GM19397 (cell line): Measurements from ENCODE around the gene HTRA1.

ENCODE experiments used
- ATAC-seq: cut with Tn5 transposase; IDR thresholded peaks from one replicate; pipeline ENCODE4 v1.9.1; 2021; ENCODE audit warnings: mild to moderate bottlenecking, moderate library complexity; ENCODE audit not compliant: unreplicated experiment

The HTRA1 gene

GRCh38 chr10:122514045-122514840 lies 52.9 kb downstream of the HTRA1 start:
- ATAC-seq, result no peak

GRCh38 chr10:122515022-122515424 lies 53.7 kb downstream of the HTRA1 start:
- ATAC-seq, result no peak

- ATAC-seq, result no peak
These were observed 54.4 kb downstream of the HTRA1 start for GRCh38 chr10:122515588-122516231.

GRCh38 chr10:122516734-122517133 lies 55.4 kb downstream of the HTRA1 start:
- no peak for ATAC-seq

GRCh38 chr10:122519144-122519543 lies 57.8 kb downstream of the HTRA1 start:
- no peak for ATAC-seq

GRCh38 chr10:122519873-122520272 lies 58.5 kb downstream of the HTRA1 start:
- no peak for ATAC-seq

- no peak for ATAC-seq
These were observed 59.7 kb downstream of the HTRA1 start for GRCh38 chr10:122521011-122521410.

- ATAC-seq, result no peak
These were observed 63.5 kb downstream of the HTRA1 start for GRCh38 chr10:122524811-122525210.

GRCh38 chr10:122525788-122526187 lies 64.4 kb downstream of the HTRA1 start:
- ATAC-seq, result no peak

GRCh38 chr10:122526892-122527291 lies 65.5 kb downstream of the HTRA1 start:
- ATAC-seq, result no peak

GRCh38 chr10:122530177-122530576 lies 68.8 kb downstream of the HTRA1 start:
- no peak for ATAC-seq

GRCh38 chr10:122531261-122531660 lies 69.9 kb downstream of the HTRA1 start:
- no peak for ATAC-seq

GRCh38 chr10:122531939-122532338 lies 70.6 kb downstream of the HTRA1 start:
- ATAC-seq, result no peak

GRCh38 chr10:122532601-122533296 lies 71.4 kb downstream of the HTRA1 start:
- ATAC-seq, result no peak

- no peak for ATAC-seq
These were observed 76.2 kb downstream of the HTRA1 start for GRCh38 chr10:122537545-122537944.

- ATAC-seq, result no peak
These were observed 80.2 kb downstream of the HTRA1 start for GRCh38 chr10:122541541-122542002.

GRCh38 chr10:122543676-122544445 lies 82.5 kb downstream of the HTRA1 start:
- ATAC-seq, result no peak

- no peak for ATAC-seq
These were observed 83.1 kb downstream of the HTRA1 start for GRCh38 chr10:122544493-122544892.

GRCh38 chr10:122546242-122546641 lies 84.9 kb downstream of the HTRA1 start:
- ATAC-seq, result no peak

GRCh38 chr10:122548407-122549085 lies 87.2 kb downstream of the HTRA1 start:
- ATAC-seq, result no peak
